Fibroblast of mammary gland (primary cell): ENCODE data around the gene DSCAML1.

Source experiments
- DNase-seq: peaks from one replicate; pipeline ENCODE4 v3.0.0-alpha.2; 2010; ENCODE audit warnings: low read depth
- H3K4me3 ChIP-seq: 2 replicates; pipeline ENCODE4 v1.5.1; 2011; ENCODE audit warnings: low read depth, mild to moderate bottlenecking, low read length, moderate library complexity; ENCODE audit not compliant: control insufficient read depth
- CTCF ChIP-seq: conservative IDR thresholded peaks from 2 replicates; pipeline ENCODE4 v1.5.1; 2011; ENCODE audit warnings: low read depth, low read length, inconsistent platforms; ENCODE audit not compliant: control insufficient read depth, insufficient read depth

Gene DSCAML1

GRCh38 chr11:117623831-117624271 is 173.2 kb downstream of the DSCAML1 start:
- DNase-seq: no peak
- TF ChIP-seq CTCF: no peak
- no peak overlapping the region for H3K4me3 ChIP-seq

GRCh38 chr11:117621226-117621625 is 175.8 kb downstream of the DSCAML1 start:
- no peak overlapping the region for H3K4me3 ChIP-seq
- peak; percentile 28 for DNase-seq
- peak; percentile 75 for TF ChIP-seq CTCF

GRCh38 chr11:117620659-117621058 is 176.4 kb downstream of the DSCAML1 start:
- no peak overlapping the region for H3K4me3 ChIP-seq
- TF ChIP-seq CTCF: no peak
- no peak for DNase-seq

- DNase-seq: no peak
- H3K4me3 ChIP-seq: no peak overlapping the region
- TF ChIP-seq CTCF: no peak
Observed at GRCh38 chr11:117620086-117620485, 176.9 kb downstream of the DSCAML1 start.

- H3K4me3 ChIP-seq: no peak overlapping the region
- no peak for TF ChIP-seq CTCF
- DNase-seq: no peak
Observed at GRCh38 chr11:117619661-117620060, 177.4 kb downstream of the DSCAML1 start.

- H3K4me3 ChIP-seq: no peak overlapping the region
- no peak for TF ChIP-seq CTCF
- no peak for DNase-seq
Observed at GRCh38 chr11:117618982-117619355, 178.0 kb downstream of the DSCAML1 start.
